ENCODE measurements around the gene CAPS2.

GRCh38 chr12:75270157-75270556 is 60.0 kb downstream of the CAPS2 start:
- no peak for TF ChIP-seq EZH2 (IDR thresholded peaks at IDR 0.05; ENCODE audit: low read length)
- TF ChIP-seq, protein P1, sequence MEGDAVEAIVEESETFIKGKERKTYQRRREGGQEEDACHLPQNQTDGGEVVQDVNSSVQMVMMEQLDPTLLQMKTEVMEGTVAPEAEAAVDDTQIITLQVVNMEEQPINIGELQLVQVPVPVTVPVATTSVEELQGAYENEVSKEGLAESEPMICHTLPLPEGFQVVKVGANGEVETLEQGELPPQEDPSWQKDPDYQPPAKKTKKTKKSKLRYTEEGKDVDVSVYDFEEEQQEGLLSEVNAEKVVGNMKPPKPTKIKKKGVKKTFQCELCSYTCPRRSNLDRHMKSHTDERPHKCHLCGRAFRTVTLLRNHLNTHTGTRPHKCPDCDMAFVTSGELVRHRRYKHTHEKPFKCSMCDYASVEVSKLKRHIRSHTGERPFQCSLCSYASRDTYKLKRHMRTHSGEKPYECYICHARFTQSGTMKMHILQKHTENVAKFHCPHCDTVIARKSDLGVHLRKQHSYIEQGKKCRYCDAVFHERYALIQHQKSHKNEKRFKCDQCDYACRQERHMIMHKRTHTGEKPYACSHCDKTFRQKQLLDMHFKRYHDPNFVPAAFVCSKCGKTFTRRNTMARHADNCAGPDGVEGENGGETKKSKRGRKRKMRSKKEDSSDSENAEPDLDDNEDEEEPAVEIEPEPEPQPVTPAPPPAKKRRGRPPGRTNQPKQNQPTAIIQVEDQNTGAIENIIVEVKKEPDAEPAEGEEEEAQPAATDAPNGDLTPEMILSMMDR (optimal IDR thresholded peaks at IDR 0.05 in 1 of 3, IDR thresholded peaks at IDR 0.05 in 1 of 3, conservative IDR thresholded peaks at IDR 0.05 in 1 of 3; ENCODE audit: extremely low read depth in 1 of 3, insufficient read depth in 2 of 3, low read length in 3 of 3) = no peak
